ENCODE measurements around the gene NPIPB8. TPM values are rescaled to one million over a fixed set of nuclear protein-coding genes. Genes with fewer than 3 reads are reported as not detected.
"Not testable (repeated sequence)": the region's sequence is repeated elsewhere in the genome, so short reads cannot be mapped to it uniquely, and the experiment has no call there.

Gene NPIPB8
- total RNA-seq, 1 donor from 2014 or later = not detected

- no peak overlapping the region for H3K4me3 Mint-ChIP-seq (ENCODE audit: unreplicated experiment)
- no peak for TF ChIP-seq CTCF (IDR thresholded peaks at IDR 0.05; ENCODE audit: partially characterized antibody, unreplicated experiment)
- no peak overlapping the region for H3K27ac Mint-ChIP-seq (ENCODE audit: unreplicated experiment)
- no peak for DNase-seq
- H3K36me3 Mint-ChIP-seq (ENCODE audit: unreplicated experiment) = no peaks in the 10 kb centered on the region
- peaks cover 4% of the 10 kb centered on the region for H3K27me3 Mint-ChIP-seq (ENCODE audit: unreplicated experiment)
- peaks cover 2% of the 10 kb centered on the region for H3K9me3 Mint-ChIP-seq (ENCODE audit: unreplicated experiment)
- no peaks in the 10 kb centered on the region for H3K4me1 Mint-ChIP-seq (ENCODE audit: low read depth, unreplicated experiment)
Measured at GRCh38 chr16:28597692-28598261, 40.1 kb upstream of the NPIPB8 start.

- not testable (repeated sequence) for H3K27ac Mint-ChIP-seq (ENCODE audit: unreplicated experiment)
Measured at GRCh38 chr16:28599377-28600285, 38.2 kb upstream of the NPIPB8 start.

GRCh38 chr16:28600965-28601364 is 36.9 kb upstream of the NPIPB8 start:
- H3K4me3 Mint-ChIP-seq (ENCODE audit: unreplicated experiment); DNase-seq; H3K4me1 Mint-ChIP-seq (ENCODE audit: low read depth, unreplicated experiment); H3K9me3 Mint-ChIP-seq (ENCODE audit: unreplicated experiment); H3K27me3 Mint-ChIP-seq (ENCODE audit: unreplicated experiment); H3K36me3 Mint-ChIP-seq (ENCODE audit: unreplicated experiment); H3K27ac Mint-ChIP-seq (ENCODE audit: unreplicated experiment): not testable (repeated sequence)

More at GRCh38 chr16:28599377-28600285, 38.2 kb upstream of the NPIPB8 start:
- not testable (repeated sequence) for H3K4me3 Mint-ChIP-seq (ENCODE audit: unreplicated experiment); H3K27me3 Mint-ChIP-seq (ENCODE audit: unreplicated experiment); H3K36me3 Mint-ChIP-seq (ENCODE audit: unreplicated experiment); DNase-seq; H3K4me1 Mint-ChIP-seq (ENCODE audit: low read depth, unreplicated experiment); H3K9me3 Mint-ChIP-seq (ENCODE audit: unreplicated experiment)

- H3K36me3 Mint-ChIP-seq (ENCODE audit: unreplicated experiment); DNase-seq; H3K27ac Mint-ChIP-seq (ENCODE audit: unreplicated experiment); H3K27me3 Mint-ChIP-seq (ENCODE audit: unreplicated experiment); H3K9me3 Mint-ChIP-seq (ENCODE audit: unreplicated experiment); H3K4me1 Mint-ChIP-seq (ENCODE audit: low read depth, unreplicated experiment); H3K4me3 Mint-ChIP-seq (ENCODE audit: unreplicated experiment): not testable (repeated sequence)
Measured at GRCh38 chr16:28601589-28601988, 36.3 kb upstream of the NPIPB8 start.

GRCh38 chr16:28602062-28602461 is 35.8 kb upstream of the NPIPB8 start:
- H3K27me3 Mint-ChIP-seq (ENCODE audit: unreplicated experiment); H3K4me3 Mint-ChIP-seq (ENCODE audit: unreplicated experiment); H3K9me3 Mint-ChIP-seq (ENCODE audit: unreplicated experiment); H3K36me3 Mint-ChIP-seq (ENCODE audit: unreplicated experiment); DNase-seq; H3K4me1 Mint-ChIP-seq (ENCODE audit: low read depth, unreplicated experiment); H3K27ac Mint-ChIP-seq (ENCODE audit: unreplicated experiment): not testable (repeated sequence)

- peaks cover 2% of the 10 kb centered on the region for H3K9me3 Mint-ChIP-seq (ENCODE audit: unreplicated experiment)
- H3K36me3 Mint-ChIP-seq (ENCODE audit: unreplicated experiment) = no peaks in the 10 kb centered on the region
- H3K4me3 Mint-ChIP-seq (ENCODE audit: unreplicated experiment) = no peak overlapping the region
- no peaks in the 10 kb centered on the region for H3K4me1 Mint-ChIP-seq (ENCODE audit: low read depth, unreplicated experiment)
- H3K27me3 Mint-ChIP-seq (ENCODE audit: unreplicated experiment) = peaks cover 2% of the 10 kb centered on the region
- H3K27ac Mint-ChIP-seq (ENCODE audit: unreplicated experiment) = no peak overlapping the region
- TF ChIP-seq CTCF (IDR thresholded peaks at IDR 0.05; ENCODE audit: partially characterized antibody, unreplicated experiment) = no peak
- no peak for DNase-seq
Measured at GRCh38 chr16:28602529-28602928, 35.3 kb upstream of the NPIPB8 start.

Data from glutamatergic neuron (in vitro differentiated cells).